Panc1 (cell line): ENCODE measurements around the gene MBNL2.

ENCODE experiments used
- CTCF ChIP-seq: fragments of 450-650 bp; IDR thresholded peaks from 2 replicates; pipeline ENCODE4 v1.5.1; 2017; ENCODE audit warnings: mild to moderate bottlenecking
- POLR2AphosphoS5 ChIP-seq: IDR thresholded peaks from 2 replicates; pipeline ENCODE4 v1.6.1; 2012; ENCODE audit warnings: mild to moderate bottlenecking, low read depth, low read length, moderate library complexity
- TCF7L2 ChIP-seq: IDR thresholded peaks from 2 replicates; pipeline ENCODE4 v1.6.1; 2011; ENCODE audit warnings: mild to moderate bottlenecking, low read depth, low read length, inconsistent platforms

GRCh38 chr13:97339988-97340749 is 118.0 kb downstream of the MBNL2 start:
- TF ChIP-seq POLR2AphosphoS5: no peak
- TF ChIP-seq CTCF: no peak
- TF ChIP-seq TCF7L2: no peak
